ENCODE measurements around the gene ITFG1. TPM values are rescaled to one million over a fixed set of nuclear protein-coding genes. Genes with fewer than 3 reads are reported as not detected.

Gene ITFG1
- total and polyA plus RNA-seq, 2 donors from 2014 or later, result 63.7 to 69.7 TPM

DNA sequence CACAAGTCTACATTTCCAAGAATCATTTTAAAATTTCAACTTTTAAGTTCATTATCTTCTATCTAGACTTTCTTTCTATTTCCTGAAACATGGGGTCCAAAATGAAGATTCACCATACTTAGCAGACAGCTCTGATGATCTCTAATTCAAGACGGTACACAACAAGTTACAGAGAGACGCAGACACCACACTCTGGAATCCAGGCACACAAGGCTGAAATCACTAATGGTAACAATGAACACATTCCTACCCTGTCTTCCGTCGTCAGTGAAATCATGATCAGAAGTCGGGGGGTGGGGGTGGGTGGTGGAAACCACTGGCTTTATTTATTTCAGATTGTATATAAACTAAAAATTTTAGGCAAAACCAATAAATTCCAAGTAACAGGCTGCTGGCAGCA is 78.5 kb downstream of the ITFG1 start:
- H3K27ac ChIP-seq (ENCODE audit: low read depth in 2 of 2, low read length in 2 of 2), result no peak overlapping the region
- H3K27me3 ChIP-seq (ENCODE audit: control insufficient read depth, insufficient read depth, low read length), result no peaks in the 10 kb centered on the region
- H3K36me3 ChIP-seq (ENCODE audit: control insufficient read depth in 2 of 3, insufficient read depth in 3 of 3, low read length in 3 of 3), result no peaks in the 10 kb centered on the region
- no peaks in the 10 kb centered on the region for H3K4me1 ChIP-seq (ENCODE audit: control insufficient read depth in 2 of 3, insufficient read depth in 2 of 3, low read depth in 1 of 3, low read length in 3 of 3)
- no peak overlapping the region for H3K4me3 ChIP-seq (ENCODE audit: low read length in 3 of 3)
- H3K9ac ChIP-seq (ENCODE audit: low read length in 3 of 3), result no peak overlapping the region
- DNase-seq (no peak), FAIRE-seq (no peak)
- intact Hi-C loops (cut with DNase I), result no loop called here
- no peaks in the 10 kb centered on the region for H3K9me3 ChIP-seq (ENCODE audit: control insufficient read depth in 2 of 3, insufficient read depth in 1 of 3, low read length in 3 of 3)
- TF ChIP-seq, protein P1, sequence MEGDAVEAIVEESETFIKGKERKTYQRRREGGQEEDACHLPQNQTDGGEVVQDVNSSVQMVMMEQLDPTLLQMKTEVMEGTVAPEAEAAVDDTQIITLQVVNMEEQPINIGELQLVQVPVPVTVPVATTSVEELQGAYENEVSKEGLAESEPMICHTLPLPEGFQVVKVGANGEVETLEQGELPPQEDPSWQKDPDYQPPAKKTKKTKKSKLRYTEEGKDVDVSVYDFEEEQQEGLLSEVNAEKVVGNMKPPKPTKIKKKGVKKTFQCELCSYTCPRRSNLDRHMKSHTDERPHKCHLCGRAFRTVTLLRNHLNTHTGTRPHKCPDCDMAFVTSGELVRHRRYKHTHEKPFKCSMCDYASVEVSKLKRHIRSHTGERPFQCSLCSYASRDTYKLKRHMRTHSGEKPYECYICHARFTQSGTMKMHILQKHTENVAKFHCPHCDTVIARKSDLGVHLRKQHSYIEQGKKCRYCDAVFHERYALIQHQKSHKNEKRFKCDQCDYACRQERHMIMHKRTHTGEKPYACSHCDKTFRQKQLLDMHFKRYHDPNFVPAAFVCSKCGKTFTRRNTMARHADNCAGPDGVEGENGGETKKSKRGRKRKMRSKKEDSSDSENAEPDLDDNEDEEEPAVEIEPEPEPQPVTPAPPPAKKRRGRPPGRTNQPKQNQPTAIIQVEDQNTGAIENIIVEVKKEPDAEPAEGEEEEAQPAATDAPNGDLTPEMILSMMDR (IDR thresholded peaks at IDR 0.05; ENCODE audit: borderline replicate concordance, extremely low read depth, insufficient read depth), result no peak

DNA sequence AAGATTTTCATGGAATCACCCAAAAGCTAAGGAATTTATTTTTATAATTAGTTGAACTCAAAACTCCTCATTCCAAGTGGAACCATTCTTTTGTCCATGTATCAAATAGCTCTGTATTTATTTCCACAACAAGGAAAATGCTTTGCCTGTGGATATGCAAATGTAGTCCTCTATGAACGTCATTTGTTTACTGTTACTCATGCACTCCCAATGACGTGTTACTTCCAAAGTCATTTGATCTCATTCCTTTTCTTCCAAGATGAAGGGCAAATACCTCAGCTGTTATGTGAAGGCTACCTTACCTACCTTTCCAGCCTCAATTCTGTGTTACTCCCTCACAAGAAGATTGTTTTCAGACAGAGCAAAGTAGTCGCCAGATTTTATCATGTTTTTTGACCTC is 83.7 kb downstream of the ITFG1 start:
- TF ChIP-seq, protein P1 (IDR thresholded peaks at IDR 0.05; ENCODE audit: borderline replicate concordance, extremely low read depth, insufficient read depth), result no peak
- intact Hi-C loops (cut with DNase I), result no loop called here
- H3K27ac ChIP-seq (ENCODE audit: low read depth in 2 of 2, low read length in 2 of 2), result no peak overlapping the region
- no peaks in the 10 kb centered on the region for H3K27me3 ChIP-seq (ENCODE audit: control insufficient read depth, insufficient read depth, low read length)
- H3K4me3 ChIP-seq (ENCODE audit: low read length in 3 of 3), result no peak overlapping the region
- no peak overlapping the region for H3K9ac ChIP-seq (ENCODE audit: low read length in 3 of 3)
- no peaks in the 10 kb centered on the region for H3K9me3 ChIP-seq (ENCODE audit: control insufficient read depth in 2 of 3, insufficient read depth in 1 of 3, low read length in 3 of 3)
- H3K36me3 ChIP-seq (ENCODE audit: control insufficient read depth in 2 of 3, insufficient read depth in 3 of 3, low read length in 3 of 3), result peaks cover 0 to 8% (median 0%) of the 10 kb centered on the region in 3 donors
- no peaks in the 10 kb centered on the region for H3K4me1 ChIP-seq (ENCODE audit: control insufficient read depth in 2 of 3, insufficient read depth in 2 of 3, low read depth in 1 of 3, low read length in 3 of 3)
- DNase-seq, result no peak
- FAIRE-seq, result no peak

DNA sequence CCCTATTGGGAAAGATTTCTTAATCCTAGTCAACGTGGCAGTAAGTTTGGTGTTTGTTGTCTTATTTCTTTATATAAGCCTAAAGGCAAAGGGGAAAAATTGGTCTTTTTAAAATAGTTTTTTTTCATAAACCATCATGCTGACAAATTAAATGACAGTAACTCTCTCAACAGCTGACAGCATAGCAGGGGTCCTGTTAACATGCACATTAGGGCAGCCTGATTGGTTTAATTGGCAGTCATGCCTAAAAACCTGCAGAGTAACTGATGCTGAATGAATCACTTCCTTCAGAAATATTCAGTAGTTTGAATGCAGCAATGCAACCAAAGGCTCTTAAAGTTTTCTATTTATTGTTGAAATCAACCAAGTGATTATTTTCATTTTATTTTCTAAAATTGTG is 85.4 kb downstream of the ITFG1 start:
- Histone ChIP-seq H3K9ac (ENCODE audit: low read length in 3 of 3) (no peak overlapping the region), H3K9me3 (ENCODE audit: control insufficient read depth in 2 of 3, insufficient read depth in 1 of 3, low read length in 3 of 3) (no peaks in the 10 kb centered on the region), H3K4me1 (ENCODE audit: control insufficient read depth in 2 of 3, insufficient read depth in 2 of 3, low read depth in 1 of 3, low read length in 3 of 3) (no peaks in the 10 kb centered on the region), H3K27ac (ENCODE audit: low read depth in 2 of 2, low read length in 2 of 2) (no peak overlapping the region), H3K27me3 (ENCODE audit: control insufficient read depth, insufficient read depth, low read length) (no peaks in the 10 kb centered on the region), H3K4me3 (ENCODE audit: low read length in 3 of 3) (no peak overlapping the region), H3K36me3 (ENCODE audit: control insufficient read depth in 2 of 3, insufficient read depth in 3 of 3, low read length in 3 of 3) (peaks cover 0 to 8% (median 0%) of the 10 kb centered on the region in 3 donors)
- FAIRE-seq (no peak), DNase-seq (no peak)
- intact Hi-C loops (cut with DNase I), result no loop called here
- TF ChIP-seq, protein P1 (IDR thresholded peaks at IDR 0.05; ENCODE audit: borderline replicate concordance, extremely low read depth, insufficient read depth), result no peak

DNA sequence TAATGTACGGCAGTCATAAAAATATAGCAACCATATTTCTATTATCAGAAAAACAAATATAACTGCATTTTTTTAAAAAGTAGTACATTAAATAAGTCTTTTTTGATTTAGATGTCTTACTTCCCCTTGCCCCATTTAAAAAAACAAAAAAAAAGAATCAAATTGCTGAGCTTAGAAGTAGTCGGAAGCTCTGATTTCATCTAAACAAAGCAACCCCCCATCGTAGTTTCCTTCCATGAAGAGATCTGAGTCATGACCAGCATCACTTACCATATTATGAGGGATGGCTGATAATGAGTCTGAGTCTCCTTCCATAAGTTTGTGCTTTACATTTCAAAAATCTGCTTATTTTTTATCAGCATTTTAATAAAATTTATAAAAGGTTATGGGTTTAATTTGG is 86.2 kb downstream of the ITFG1 start:
- H3K27me3 ChIP-seq (ENCODE audit: control insufficient read depth, insufficient read depth, low read length), result no peaks in the 10 kb centered on the region
- intact Hi-C loops (cut with DNase I), result no loop called here
- TF ChIP-seq, protein P1 (IDR thresholded peaks at IDR 0.05; ENCODE audit: borderline replicate concordance, extremely low read depth, insufficient read depth), result no peak
- no peaks in the 10 kb centered on the region for H3K9me3 ChIP-seq (ENCODE audit: control insufficient read depth in 2 of 3, insufficient read depth in 1 of 3, low read length in 3 of 3)
- H3K4me3 ChIP-seq (ENCODE audit: low read length in 3 of 3), result no peak overlapping the region
- H3K4me1 ChIP-seq (ENCODE audit: control insufficient read depth in 2 of 3, insufficient read depth in 2 of 3, low read depth in 1 of 3, low read length in 3 of 3), result no peaks in the 10 kb centered on the region
- H3K9ac ChIP-seq (ENCODE audit: low read length in 3 of 3), result no peak overlapping the region
- FAIRE-seq, result no peak
- no peak overlapping the region for H3K27ac ChIP-seq (ENCODE audit: low read depth in 2 of 2, low read length in 2 of 2)
- DNase-seq, result no peak
- H3K36me3 ChIP-seq (ENCODE audit: control insufficient read depth in 2 of 3, insufficient read depth in 3 of 3, low read length in 3 of 3), result peaks cover 0 to 8% (median 0%) of the 10 kb centered on the region in 3 donors

Data from kidney (tissue), 14 donors.